Measurements from ENCODE around the gene SAA2. TPM values are rescaled to one million over a fixed set of nuclear protein-coding genes. Genes with fewer than 3 reads are reported as not detected.
"Not testable (repeated sequence)": the region's sequence is repeated elsewhere in the genome, so short reads cannot be mapped to it uniquely, and the experiment has no call there.

Gene SAA2
- total RNA-seq, 1 experiment from 2014 or later: not detected

DNA sequence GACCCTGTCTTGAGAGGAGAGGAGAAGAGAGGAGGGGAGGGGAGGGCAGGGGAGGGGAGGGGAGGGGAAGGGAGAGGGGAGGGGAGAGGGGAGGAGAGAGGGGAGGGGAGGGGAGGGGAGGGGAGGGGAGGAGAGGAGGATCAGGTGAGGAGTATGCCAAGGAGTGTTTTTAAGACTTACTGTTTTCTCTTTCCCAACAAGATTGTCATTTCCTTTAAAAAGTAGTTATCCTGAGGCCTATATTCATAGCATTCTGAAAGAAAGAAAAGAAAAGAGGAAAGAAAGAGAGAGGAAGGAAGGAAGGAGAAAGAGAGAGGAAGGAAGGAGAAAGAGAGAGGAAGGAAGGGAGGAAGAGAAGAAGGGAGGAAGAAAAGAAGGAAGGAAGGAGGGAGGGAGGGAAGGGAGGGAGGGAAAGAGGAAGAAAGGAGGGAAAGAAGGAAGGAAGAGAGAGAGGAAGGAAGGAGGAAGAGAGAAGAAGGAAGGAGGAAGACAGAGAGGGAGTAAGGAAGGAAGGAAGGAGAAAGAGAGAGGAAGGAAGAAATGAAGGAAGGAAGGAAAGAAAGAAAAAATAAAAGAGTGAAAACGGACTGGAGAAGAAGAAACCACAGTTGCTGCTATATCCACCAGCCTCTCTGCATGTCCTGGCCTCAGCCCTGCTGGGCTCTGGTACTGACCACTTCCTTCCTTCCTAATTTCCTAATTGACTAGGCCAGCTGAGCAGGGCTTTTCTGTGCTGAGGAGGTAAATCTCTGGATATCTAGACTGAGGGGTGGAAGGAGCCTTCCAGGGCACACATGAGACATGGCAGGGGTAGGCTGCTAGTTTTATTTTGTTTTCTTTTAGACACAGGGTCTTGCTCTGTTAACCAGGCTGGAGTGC, 16.4 kb upstream of the SAA2 start:
- Histone ChIP-seq H3K27ac (no peak overlapping the region), H2AFZ (no peak overlapping the region), H3F3A (ENCODE audit: insufficient read depth, low read depth) (0 out of 2 replicates have a peak, but pooled peaks cover 6% of the 10 kb centered on the region), H3K4me2 (no peak overlapping the region), H3K4me3 (no peak overlapping the region), H3K4me1 (replicated peaks; ENCODE audit: insufficient read depth) (peaks cover 14% of the 10 kb centered on the region), H3K9me2 (ENCODE audit: insufficient read depth) (no peaks in the 10 kb centered on the region), H3K27me3 (ENCODE audit: insufficient read depth, low read depth) (no peaks in the 10 kb centered on the region), H3K36me3 (ENCODE audit: low read depth) (no peaks in the 10 kb centered on the region), H4K20me1 (ENCODE audit: insufficient read depth) (no peaks in the 10 kb centered on the region), H3K79me2 (ENCODE audit: low read depth) (no peaks in the 10 kb centered on the region), H3K9me3 (ENCODE audit: insufficient read depth, low read depth) (no peaks in the 10 kb centered on the region)
- ChIA-PET CTCF (no interaction called here), POLR2A (ENCODE audit: unreplicated experiment) (no interaction called here)
- TF ChIP-seq EZH2 (IDR thresholded peaks at IDR 0.05; ENCODE audit: low read depth) (no peak), CTCF (conservative IDR thresholded peaks at IDR 0.05) (no peak)
- no TSS peak for BruUV-seq (replicated peaks)
- no peak for DNase-seq
- intact Hi-C loops (cut with micrococcal nuclease; ENCODE audit: unreplicated experiment): no loop called here

GRCh38 chr11:18264035-18264434, 15.6 kb upstream of the SAA2 start:
- Histone ChIP-seq H3K4me1 (replicated peaks; ENCODE audit: insufficient read depth) (peaks cover 14% of the 10 kb centered on the region), H3K79me2 (ENCODE audit: low read depth) (no peaks in the 10 kb centered on the region), H3K9me2 (ENCODE audit: insufficient read depth) (no peaks in the 10 kb centered on the region), H3K9me3 (ENCODE audit: insufficient read depth, low read depth) (no peaks in the 10 kb centered on the region), H3K27me3 (ENCODE audit: insufficient read depth, low read depth) (no peaks in the 10 kb centered on the region), H3K27ac (no peak overlapping the region), H3K4me3 (no peak overlapping the region), H3K36me3 (ENCODE audit: low read depth) (no peaks in the 10 kb centered on the region), H3K4me2 (no peak overlapping the region), H4K20me1 (ENCODE audit: insufficient read depth) (no peaks in the 10 kb centered on the region), H2AFZ (no peak overlapping the region), H3F3A (ENCODE audit: insufficient read depth, low read depth) (0 out of 2 replicates have a peak, but pooled peaks cover 6% of the 10 kb centered on the region)
- TF ChIP-seq CTCF (conservative IDR thresholded peaks at IDR 0.05) (no peak), EZH2 (IDR thresholded peaks at IDR 0.05; ENCODE audit: low read depth) (no peak)
- ChIA-PET CTCF (no interaction called here), POLR2A (ENCODE audit: unreplicated experiment) (no interaction called here)
- DNase-seq: no peak
- intact Hi-C loops (cut with micrococcal nuclease; ENCODE audit: unreplicated experiment): no loop called here
- BruUV-seq (replicated peaks): no TSS peak

- CTCF ChIA-PET: interaction anchor here (0.6 kb wide), 2 partner anchors 58 to 348 kb away, joined by 4 read pairs; no protein-coding TSS in a partner anchor
- POLR2A ChIA-PET (ENCODE audit: unreplicated experiment): interaction anchor here (0.7 kb wide), 1 partner anchor 121 kb away, joined by 3 read pairs; no protein-coding TSS in a partner anchor
- DNase-seq; H3K9me3 ChIP-seq (ENCODE audit: insufficient read depth, low read depth); H3K4me3 ChIP-seq; H3F3A ChIP-seq (ENCODE audit: insufficient read depth, low read depth); H3K4me1 ChIP-seq (replicated peaks; ENCODE audit: insufficient read depth); H3K79me2 ChIP-seq (ENCODE audit: low read depth); BruUV-seq (replicated peaks); intact Hi-C loops (cut with micrococcal nuclease; ENCODE audit: unreplicated experiment); H4K20me1 ChIP-seq (ENCODE audit: insufficient read depth); H3K9me2 ChIP-seq (ENCODE audit: insufficient read depth); H3K36me3 ChIP-seq (ENCODE audit: low read depth); H3K27ac ChIP-seq; H2AFZ ChIP-seq; H3K27me3 ChIP-seq (ENCODE audit: insufficient read depth, low read depth); H3K4me2 ChIP-seq: not testable (repeated sequence)
Observed at GRCh38 chr11:18262681-18263350, 14.3 kb upstream of the SAA2 start.

All from PC-9 (cell line).